Thyroid gland (tissue), 4 donors: ENCODE measurements around the gene CRY2.

ENCODE experiments used
- POLR2A ChIP-seq, 2 donors: fragments of 450-650 bp; IDR thresholded peaks; one replicate each; pipeline ENCODE4 v1.6.1; 2017; ENCODE audit warnings: antibody characterized with exemption in 2 of 2, mild to moderate bottlenecking in 2 of 2, moderate library complexity in 1 of 2
- TF ChIP-seq, protein P1 (sequence below), 6 experiments: fragments of 200-600 bp in 3 of 6; fragments of 450-650 bp in 3 of 6; sonication (generic) in 3 of 6; IDR thresholded peaks; one replicate each; pipeline ENCODE4 v1.5.1; 2016 to 2019; ENCODE audit warnings: antibody characterized with exemption in 6 of 6, mild to moderate bottlenecking in 2 of 6, inconsistent platforms in 1 of 6, moderate library complexity in 1 of 6

DNA sequence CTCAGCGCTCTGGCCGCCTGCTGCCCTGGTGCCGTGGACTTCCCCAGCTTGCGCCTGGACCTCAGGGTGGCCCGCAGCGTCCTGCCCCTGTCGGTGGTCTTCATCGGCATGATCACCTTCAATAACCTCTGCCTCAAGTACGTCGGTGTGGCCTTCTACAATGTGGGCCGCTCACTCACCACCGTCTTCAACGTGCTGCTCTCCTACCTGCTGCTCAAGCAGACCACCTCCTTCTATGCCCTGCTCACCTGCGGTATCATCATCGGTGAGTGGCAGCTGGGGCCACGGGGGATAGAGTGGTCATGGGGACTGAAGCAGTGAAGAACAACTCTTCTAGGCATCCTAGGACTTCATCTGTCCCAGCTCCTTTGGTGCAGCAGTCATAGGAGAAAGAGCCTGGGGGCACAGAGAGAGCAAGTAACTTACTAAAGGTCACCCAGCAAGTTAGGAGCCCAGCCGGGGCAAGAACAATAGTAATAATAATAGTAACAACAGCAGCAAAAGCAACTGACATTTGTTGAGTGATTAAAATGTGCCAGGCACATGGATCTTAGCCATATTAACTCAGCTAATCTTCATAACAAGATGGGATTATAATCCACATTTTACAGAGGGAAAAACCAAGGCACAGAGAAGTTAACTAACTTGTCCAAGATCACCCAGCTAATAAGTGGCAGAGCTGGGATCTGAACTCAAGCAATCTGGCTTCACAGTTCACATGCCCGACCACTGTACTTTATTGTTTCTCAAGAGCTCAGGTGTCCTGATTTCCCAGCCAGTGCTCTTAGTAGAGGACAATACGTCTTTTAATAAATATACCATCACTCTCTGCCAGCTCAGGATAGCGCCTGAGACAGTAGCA, 41.0 kb upstream of the CRY2 start:
- TF ChIP-seq POLR2A (IDR thresholded peaks at IDR 0.05), result no peak
- TF ChIP-seq, protein P1, sequence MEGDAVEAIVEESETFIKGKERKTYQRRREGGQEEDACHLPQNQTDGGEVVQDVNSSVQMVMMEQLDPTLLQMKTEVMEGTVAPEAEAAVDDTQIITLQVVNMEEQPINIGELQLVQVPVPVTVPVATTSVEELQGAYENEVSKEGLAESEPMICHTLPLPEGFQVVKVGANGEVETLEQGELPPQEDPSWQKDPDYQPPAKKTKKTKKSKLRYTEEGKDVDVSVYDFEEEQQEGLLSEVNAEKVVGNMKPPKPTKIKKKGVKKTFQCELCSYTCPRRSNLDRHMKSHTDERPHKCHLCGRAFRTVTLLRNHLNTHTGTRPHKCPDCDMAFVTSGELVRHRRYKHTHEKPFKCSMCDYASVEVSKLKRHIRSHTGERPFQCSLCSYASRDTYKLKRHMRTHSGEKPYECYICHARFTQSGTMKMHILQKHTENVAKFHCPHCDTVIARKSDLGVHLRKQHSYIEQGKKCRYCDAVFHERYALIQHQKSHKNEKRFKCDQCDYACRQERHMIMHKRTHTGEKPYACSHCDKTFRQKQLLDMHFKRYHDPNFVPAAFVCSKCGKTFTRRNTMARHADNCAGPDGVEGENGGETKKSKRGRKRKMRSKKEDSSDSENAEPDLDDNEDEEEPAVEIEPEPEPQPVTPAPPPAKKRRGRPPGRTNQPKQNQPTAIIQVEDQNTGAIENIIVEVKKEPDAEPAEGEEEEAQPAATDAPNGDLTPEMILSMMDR (IDR thresholded peaks at IDR 0.05), result no peak
